Neural progenitor cell (in vitro differentiated cells): ENCODE results near the gene CDK5RAP2.

Experiments
- EZH2 ChIP-seq: fragments of 200-600 bp; sonication (generic); IDR thresholded peaks from 2 replicates; pipeline ENCODE4 v1.6.1; 2017; ENCODE audit warnings: antibody characterized with exemption, mild to moderate bottlenecking, moderate library complexity
- EZH2phosphoT487 ChIP-seq: fragments of 200-600 bp; sonication (generic); IDR thresholded peaks from 2 replicates; pipeline ENCODE4 v1.6.1; 2017; ENCODE audit warnings: antibody characterized with exemption
- TF ChIP-seq, protein P1 (sequence below): fragments of 200-600 bp; sonication (generic); IDR thresholded peaks from 2 replicates; pipeline ENCODE4 v1.5.1; 2017; ENCODE audit warnings: antibody characterized with exemption, mild to moderate bottlenecking

DNA sequence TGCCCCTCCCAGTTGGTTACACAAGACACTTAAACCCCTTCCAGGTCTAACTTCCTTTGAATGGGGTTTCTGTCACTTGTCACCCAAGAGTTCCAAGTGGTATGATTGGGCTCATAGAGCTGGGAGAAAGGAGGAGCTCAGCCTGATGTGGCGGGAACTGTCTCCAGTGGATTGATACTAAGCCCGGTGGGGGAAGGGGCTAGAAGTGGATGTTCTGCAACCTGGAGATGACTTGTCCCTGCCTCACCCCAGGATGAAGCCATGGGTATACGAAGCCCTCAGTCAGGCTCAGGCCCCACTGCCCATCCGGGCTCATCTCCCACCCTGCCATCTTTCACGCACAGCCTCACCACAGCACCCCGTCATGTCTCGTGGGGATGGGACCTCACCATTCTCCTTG, 203.9 kb downstream of the CDK5RAP2 start:
- TF ChIP-seq EZH2, result no peak
- TF ChIP-seq, protein P1, sequence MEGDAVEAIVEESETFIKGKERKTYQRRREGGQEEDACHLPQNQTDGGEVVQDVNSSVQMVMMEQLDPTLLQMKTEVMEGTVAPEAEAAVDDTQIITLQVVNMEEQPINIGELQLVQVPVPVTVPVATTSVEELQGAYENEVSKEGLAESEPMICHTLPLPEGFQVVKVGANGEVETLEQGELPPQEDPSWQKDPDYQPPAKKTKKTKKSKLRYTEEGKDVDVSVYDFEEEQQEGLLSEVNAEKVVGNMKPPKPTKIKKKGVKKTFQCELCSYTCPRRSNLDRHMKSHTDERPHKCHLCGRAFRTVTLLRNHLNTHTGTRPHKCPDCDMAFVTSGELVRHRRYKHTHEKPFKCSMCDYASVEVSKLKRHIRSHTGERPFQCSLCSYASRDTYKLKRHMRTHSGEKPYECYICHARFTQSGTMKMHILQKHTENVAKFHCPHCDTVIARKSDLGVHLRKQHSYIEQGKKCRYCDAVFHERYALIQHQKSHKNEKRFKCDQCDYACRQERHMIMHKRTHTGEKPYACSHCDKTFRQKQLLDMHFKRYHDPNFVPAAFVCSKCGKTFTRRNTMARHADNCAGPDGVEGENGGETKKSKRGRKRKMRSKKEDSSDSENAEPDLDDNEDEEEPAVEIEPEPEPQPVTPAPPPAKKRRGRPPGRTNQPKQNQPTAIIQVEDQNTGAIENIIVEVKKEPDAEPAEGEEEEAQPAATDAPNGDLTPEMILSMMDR, result no peak
- TF ChIP-seq EZH2phosphoT487, result no peak
